A549 (cell line): ENCODE measurements around the gene FBXO41. TPM values are rescaled to one million over a fixed set of nuclear protein-coding genes. Genes with fewer than 3 reads are reported as not detected.
"Not testable (repeated sequence)": the region's sequence is repeated elsewhere in the genome, so short reads cannot be mapped to it uniquely, and the experiment has no call there.

Source experiments
- ATAC-seq, 2 experiments: fragments of 200-7000 bp in 1 of 2; fragments of >200 bp in 1 of 2; cut with Nextera tagmentation in 1 of 2; cut with Tn5 transposase in 1 of 2; 3 replicates each; pipeline versions ENCODE4 v1.8.0 to v1.9.1; 2018 to 2020; ENCODE audit warnings: mild to moderate bottlenecking in 1 of 2, moderate library complexity in 1 of 2
- CTCF ChIA-PET: fragments of 300-600 bp; sonication (Branson Sonifier 250); formaldehyde crosslinking; extraction: SDS; loops from one replicate; lab custom pipeline; 2021; ENCODE audit warnings: antibody characterized with exemption, inconsistent platforms; lab: Yijun Ruan, JAX
- POLR2A ChIA-PET: fragments of 350-600 bp; formaldehyde crosslinking; extraction: SDS; loops from one replicate; lab custom pipeline; 2021; ENCODE audit warnings: antibody characterized with exemption, inconsistent platforms; lab: Yijun Ruan, JAX
- DNase-seq, 2 experiments: peaks; one replicate each; pipeline versions ENCODE4 v3.0.0 to v3.0.0-alpha.2; 2011 to 2016; ENCODE audit warnings: low read depth in 1 of 2, low spot score in 1 of 2
- FAIRE-seq: peaks from 2 replicates; lab custom pipeline; 2011; peaks lifted over from hg19 to GRCh38; lab: Jason Lieb, UNC
- H3K27ac ChIP-seq, 2 experiments: fragments of >200 bp; sonication (Bioruptor Twin); formaldehyde crosslinking; 3 replicates each; pipeline ENCODE4 v1.5.1; 2016 to 2017
- H3K4me1 ChIP-seq: fragments of >200 bp; sonication (Bioruptor Twin); formaldehyde crosslinking; 3 replicates; pipeline ENCODE4 v1.6.1; 2016
- H3K4me2 ChIP-seq: fragments of >200 bp; sonication (Bioruptor Twin); formaldehyde crosslinking; 3 replicates; pipeline ENCODE4 v1.6.1; 2016
- H3K4me3 ChIP-seq: fragments of >200 bp; sonication (Bioruptor Twin); formaldehyde crosslinking; 3 replicates; pipeline ENCODE4 v1.5.1; 2016
- H3K9me3 ChIP-seq: fragments of >200 bp; sonication (Bioruptor Twin); formaldehyde crosslinking; 3 replicates; pipeline ENCODE4 v1.6.1; 2016
- BHLHE40 ChIP-seq: IDR thresholded peaks from 2 replicates; pipeline ENCODE4 v1.6.1; 2012; ENCODE audit warnings: low read depth, low read length, inconsistent platforms
- CBX2 ChIP-seq: fragments of 200-600 bp; sonication (generic); IDR thresholded peaks from 2 replicates; pipeline ENCODE4 v1.6.1; 2016; ENCODE audit warnings: low read depth, mild to moderate bottlenecking, borderline replicate concordance
- CHD4 ChIP-seq: fragments of 200-600 bp; sonication (generic); IDR thresholded peaks from 2 replicates; pipeline ENCODE4 v1.6.1; 2016; ENCODE audit warnings: antibody characterized with exemption, mild to moderate bottlenecking, borderline replicate concordance
- EHF ChIP-seq: fragments of 250-450 bp; sonication (Bioruptor Pico); IDR thresholded peaks from 2 replicates; pipeline ENCODE4 v1.5.0; 2020; ENCODE audit warnings: mild to moderate bottlenecking
- EHMT2 ChIP-seq: fragments of 200-600 bp; sonication (generic); IDR thresholded peaks from 2 replicates; pipeline ENCODE4 v1.6.1; 2016; ENCODE audit warnings: antibody characterized with exemption, low read depth, mild to moderate bottlenecking, moderate library complexity
- HDAC2 ChIP-seq: fragments of 200-600 bp; sonication (generic); IDR thresholded peaks from 2 replicates; pipeline ENCODE4 v1.6.1; 2016
- HEYL ChIP-seq: fragments of 250-450 bp; sonication (Bioruptor Pico); IDR thresholded peaks from 2 replicates; pipeline ENCODE4 v1.8.0; 2021; ENCODE audit warnings: mild to moderate bottlenecking, moderate library complexity
- HOXA7 ChIP-seq: fragments of 250-450 bp; sonication (Bioruptor Pico); IDR thresholded peaks from 2 replicates; pipeline ENCODE4 v1.5.0; 2020; ENCODE audit warnings: mild to moderate bottlenecking, moderate library complexity
- HOXB13 ChIP-seq: fragments of 250-450 bp; sonication (Bioruptor Pico); IDR thresholded peaks from 2 replicates; pipeline ENCODE4 v1.5.0; 2020; ENCODE audit warnings: low read depth, mild to moderate bottlenecking, moderate library complexity
- HOXB5 ChIP-seq: fragments of 250-450 bp; sonication (Bioruptor Pico); IDR thresholded peaks from 2 replicates; pipeline ENCODE4 v1.5.0; 2020; ENCODE audit warnings: mild to moderate bottlenecking, moderate library complexity
- MAFK ChIP-seq: fragments of 450-650 bp; IDR thresholded peaks from 2 replicates; pipeline ENCODE4 v1.6.1; 2014; ENCODE audit not compliant: partially characterized antibody
- MYC ChIP-seq: IDR thresholded peaks from 2 replicates; pipeline ENCODE4 v1.6.1; 2012; ENCODE audit warnings: mild to moderate bottlenecking, inconsistent platforms, low read length, improper control_type of control experiment, borderline replicate concordance
- NFE2L2 ChIP-seq: fragments of 150-350 bp; conservative IDR thresholded peaks from 2 replicates; pipeline ENCODE4 v1.6.1; 2014; ENCODE audit warnings: low read length
- NPAS2 ChIP-seq: fragments of 250-450 bp; sonication (Bioruptor Pico); IDR thresholded peaks from 2 replicates; pipeline ENCODE4 v1.8.0; 2022; ENCODE audit warnings: mild to moderate bottlenecking, moderate library complexity, borderline replicate concordance
- PHF8 ChIP-seq: fragments of 200-600 bp; sonication (generic); IDR thresholded peaks from 2 replicates; pipeline ENCODE4 v1.6.1; 2016; ENCODE audit warnings: low read depth, mild to moderate bottlenecking, antibody characterized with exemption, moderate library complexity, borderline replicate concordance
- RARB ChIP-seq: fragments of 250-450 bp; sonication (Bioruptor Pico); IDR thresholded peaks from 2 replicates; pipeline ENCODE4 v1.8.0; 2021; ENCODE audit warnings: mild to moderate bottlenecking, moderate library complexity
- RCOR1 ChIP-seq: fragments of 150-350 bp; IDR thresholded peaks from 2 replicates; pipeline ENCODE4 v1.6.1; 2014; ENCODE audit warnings: antibody characterized with exemption, low read length, low read depth
- RNF2 ChIP-seq: fragments of 200-600 bp; sonication (generic); IDR thresholded peaks from 2 replicates; pipeline ENCODE4 v1.6.1; 2016; ENCODE audit warnings: low read depth, mild to moderate bottlenecking, antibody characterized with exemption, moderate library complexity, borderline replicate concordance
- SMC3 ChIP-seq: fragments of >200 bp; sonication (Bioruptor Twin); formaldehyde crosslinking; IDR thresholded peaks from 3 replicates; pipeline ENCODE4 v1.6.1; 2018; ENCODE audit warnings: inconsistent platforms
- SREBF2 ChIP-seq: fragments of 450-650 bp; IDR thresholded peaks from 2 replicates; pipeline ENCODE4 v1.6.1; 2014; ENCODE audit warnings: mild to moderate bottlenecking, moderate library complexity
- WGBS: methylation state at CpG from one replicate; pipeline ENCODE4 v1.1.6; 2017; ENCODE audit errors: missing lambda C conversion rate; 5-methylcytosine and 5-hydroxymethylcytosine counted together
- polyA plus RNA-seq, 4 experiments: library from polyadenylated mRNA; depleted of rRNA in 3 of 4; stranded (reverse); fragments of >200 nt; fragmentation: RNase III in 1 of 4; extraction: RNeasy Plus Mini Kit Qiagen cat#74134 plus additional on column Dnase treatment in 1 of 4; gene quantifications; 2 replicates in 3 of 4; 3 replicates in 1 of 4; pipeline ENCODE4 v1.2.3, GENCODE V29; 2011 to 2017
- TF ChIP-seq, protein P1 (sequence below): IDR thresholded peaks from 2 replicates; pipeline ENCODE4 v1.6.1; 2012
- TF ChIP-seq, protein P2 (sequence below): fragments of 150-350 bp; IDR thresholded peaks from 2 replicates; pipeline ENCODE4 v1.6.1; 2014; ENCODE audit warnings: low read depth, mild to moderate bottlenecking, low read length

FBXO41 gene
- polyA plus RNA-seq, 2 of the 4 experiments (the other 2 are of a cell fraction): 3.2 to 6.4 TPM

DNA sequence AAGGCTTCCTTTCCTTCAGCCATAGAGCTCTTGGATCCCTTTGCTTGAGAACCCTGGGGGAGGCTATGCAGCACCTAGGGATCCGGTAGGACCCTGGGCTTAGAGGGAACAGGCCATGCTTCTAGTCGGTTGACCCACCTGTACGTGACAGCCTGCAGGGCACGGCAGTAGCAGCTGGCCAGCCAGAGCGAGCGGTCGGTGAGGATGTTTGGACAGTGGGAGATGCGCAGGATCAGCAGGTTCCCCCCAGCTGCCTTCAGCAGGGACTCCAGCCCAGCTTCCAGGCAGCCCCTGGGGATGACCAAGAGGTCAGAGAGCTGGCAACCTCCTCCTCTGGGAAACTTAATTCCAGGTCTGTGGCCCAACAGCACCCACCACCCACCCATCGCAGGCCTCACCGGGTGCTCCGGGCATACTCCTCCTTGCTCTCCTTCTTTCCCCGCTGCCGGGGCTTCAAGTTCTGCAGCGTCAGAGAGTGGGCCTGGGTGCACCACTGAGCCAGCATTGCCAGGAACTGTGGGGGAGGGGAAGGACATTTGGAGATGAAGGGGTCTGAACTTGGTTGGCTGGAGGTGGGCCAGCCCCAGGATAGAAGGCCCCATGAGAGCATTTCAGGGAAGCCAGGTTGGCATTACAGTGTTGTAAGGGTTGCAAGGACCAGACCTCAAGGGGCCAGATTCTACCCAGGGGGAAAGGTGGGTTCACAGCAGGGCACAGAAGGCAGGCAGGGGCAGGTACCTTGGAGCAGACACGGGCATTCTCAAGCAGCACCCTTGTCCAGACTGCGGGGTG lies 20.5 kb downstream of the FBXO41 start:
- peaks cover 1% of the 10 kb centered on the region; the same call in 1 of the 3 replicates for H3K4me1 ChIP-seq
- H3K9me3 ChIP-seq: no peaks in the 10 kb centered on the region
- ATAC-seq (no peak), FAIRE-seq (no peak), DNase-seq (no peak)
- no peak overlapping the region for H3K4me2 ChIP-seq
- no peak for TF ChIP-seq RARB (CRISPR knock-in tag)
- TF ChIP-seq SMC3: no peak
- TF ChIP-seq, protein P1, sequence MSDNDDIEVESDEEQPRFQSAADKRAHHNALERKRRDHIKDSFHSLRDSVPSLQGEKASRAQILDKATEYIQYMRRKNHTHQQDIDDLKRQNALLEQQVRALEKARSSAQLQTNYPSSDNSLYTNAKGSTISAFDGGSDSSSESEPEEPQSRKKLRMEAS: no peak
- no peak for TF ChIP-seq RNF2
- no peak for TF ChIP-seq HOXA7 (CRISPR knock-in tag)
- no peak for TF ChIP-seq HEYL
- TF ChIP-seq MYC: no peak
- TF ChIP-seq, protein P2, sequence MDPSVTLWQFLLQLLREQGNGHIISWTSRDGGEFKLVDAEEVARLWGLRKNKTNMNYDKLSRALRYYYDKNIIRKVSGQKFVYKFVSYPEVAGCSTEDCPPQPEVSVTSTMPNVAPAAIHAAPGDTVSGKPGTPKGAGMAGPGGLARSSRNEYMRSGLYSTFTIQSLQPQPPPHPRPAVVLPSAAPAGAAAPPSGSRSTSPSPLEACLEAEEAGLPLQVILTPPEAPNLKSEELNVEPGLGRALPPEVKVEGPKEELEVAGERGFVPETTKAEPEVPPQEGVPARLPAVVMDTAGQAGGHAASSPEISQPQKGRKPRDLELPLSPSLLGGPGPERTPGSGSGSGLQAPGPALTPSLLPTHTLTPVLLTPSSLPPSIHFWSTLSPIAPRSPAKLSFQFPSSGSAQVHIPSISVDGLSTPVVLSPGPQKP: no peak
- TF ChIP-seq EHF (CRISPR knock-in tag): no peak
- WGBS: 89% methylated on average over 16 of the region's 16 CpGs
- ChIA-PET CTCF (interaction anchor here (0.8 to 2.7 kb wide), 8 partner anchors 8 to 86 kb away, joined by 3 to 15 read pairs (median 4); no protein-coding TSS in a partner anchor), POLR2A (no interaction called here)
- H3K4me3 ChIP-seq: no peak overlapping the region
- H3K27ac ChIP-seq: no peak overlapping the region

DNA sequence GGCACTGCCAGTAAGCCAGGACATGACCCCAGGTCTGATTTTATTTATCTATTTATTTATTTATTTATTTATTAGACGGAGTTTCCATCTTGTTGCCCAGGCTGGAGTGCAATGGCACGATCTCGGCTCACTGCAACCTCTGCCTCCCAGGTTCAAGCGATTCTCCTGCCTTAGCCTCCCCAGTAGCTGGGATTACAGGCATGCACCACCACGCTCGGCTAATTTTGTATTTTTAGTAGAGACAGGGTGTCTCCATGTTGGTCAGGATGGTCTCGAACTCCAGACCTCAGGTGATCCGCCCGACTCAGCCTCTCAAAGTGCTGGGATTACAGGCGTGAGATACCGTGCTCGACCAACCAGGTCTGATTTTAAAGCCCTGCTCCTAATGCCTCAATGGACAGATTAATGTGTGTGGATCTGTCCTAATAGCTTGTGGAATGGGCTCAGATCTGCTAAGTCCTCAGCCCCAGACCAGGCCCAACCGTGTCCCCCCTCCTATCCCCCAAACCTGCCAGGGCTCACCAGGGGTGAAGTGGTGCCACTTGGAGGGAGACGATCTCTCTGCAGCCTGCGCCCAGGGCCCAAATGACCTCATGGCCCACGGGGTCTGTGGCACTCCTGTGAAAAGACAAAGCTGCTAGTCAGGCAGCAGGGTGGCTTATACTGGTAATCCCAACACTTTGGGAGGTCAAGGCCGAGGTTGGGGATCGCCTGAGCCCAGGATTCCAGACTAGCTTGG lies 21.4 kb downstream of the FBXO41 start:
- H3K4me1 ChIP-seq, H3K4me2 ChIP-seq, ATAC-seq, H3K9me3 ChIP-seq, POLR2A ChIA-PET, H3K27ac ChIP-seq, FAIRE-seq, DNase-seq, H3K4me3 ChIP-seq: not testable (repeated sequence)
- CTCF ChIA-PET: interaction anchor here (0.6 to 2.7 kb wide), 12 partner anchors 8 to 844 kb away, joined by 3 to 15 read pairs (median 4); no protein-coding TSS in a partner anchor
- WGBS: 88% methylated on average over 18 of the region's 18 CpGs

DNA sequence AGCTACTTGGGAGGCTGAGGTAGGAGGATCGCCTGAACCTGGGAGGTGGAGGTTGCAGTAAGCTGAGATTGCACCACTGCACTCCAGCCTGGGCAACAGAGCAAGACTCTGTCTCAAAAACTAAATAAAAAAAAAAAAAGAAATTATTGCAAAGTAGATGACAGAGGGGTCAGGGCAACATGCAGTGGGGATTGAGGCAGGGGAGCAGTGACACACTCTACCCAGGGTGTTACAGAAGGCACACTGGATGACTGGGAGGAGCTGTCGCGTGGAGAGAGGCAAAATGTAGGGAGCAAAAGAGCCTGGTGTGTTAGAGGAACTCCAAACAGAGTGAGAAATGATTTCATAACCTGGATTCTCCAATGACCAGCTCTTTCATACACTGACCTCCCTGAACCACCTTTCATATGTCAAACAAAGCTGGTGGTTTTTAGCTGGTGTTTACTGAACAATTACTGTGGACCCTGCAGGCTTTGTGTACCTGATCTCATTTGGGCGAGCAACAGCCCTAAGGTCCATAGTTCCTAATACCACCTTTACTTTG lies 22.1 kb downstream of the FBXO41 start:
- ChIA-PET CTCF (interaction anchor here (0.6 to 2.7 kb wide), 9 partner anchors 10 to 845 kb away, joined by 3 to 15 read pairs (median 4); no protein-coding TSS in a partner anchor), POLR2A (no interaction called here)
- no peak overlapping the region for H3K4me3 ChIP-seq
- ATAC-seq (no peak), DNase-seq (no peak), FAIRE-seq (no peak)
- no peak overlapping the region for H3K4me2 ChIP-seq
- WGBS: 84% methylated on average over 4 of the region's 4 CpGs
- H3K9me3 ChIP-seq: no peaks in the 10 kb centered on the region
- H3K27ac ChIP-seq: no peak overlapping the region
- TF ChIP-seq HOXB13 (CRISPR knock-in tag) (no peak), HDAC2 (no peak), MAFK (no peak), CHD4 (no peak), PHF8 (no peak), HOXB5 (CRISPR knock-in tag) (no peak), RCOR1 (no peak), EHMT2 (no peak), NPAS2 (CRISPR knock-in tag) (no peak), BHLHE40 (no peak), CBX2 (no peak), SREBF2 (no peak), MYC (no peak), HOXA7 (CRISPR knock-in tag) (no peak), NFE2L2 (no peak), EHF (CRISPR knock-in tag) (no peak)
- no peaks in the 10 kb centered on the region for H3K4me1 ChIP-seq
